Measurements from ENCODE around the gene MICU1. TPM values are rescaled to one million over a fixed set of nuclear protein-coding genes. Genes with fewer than 3 reads are reported as not detected.

Gene MICU1
- total RNA-seq, 4 donors from 2014 or later = 25.1 to 41.1 (median 34.9) TPM

DNA sequence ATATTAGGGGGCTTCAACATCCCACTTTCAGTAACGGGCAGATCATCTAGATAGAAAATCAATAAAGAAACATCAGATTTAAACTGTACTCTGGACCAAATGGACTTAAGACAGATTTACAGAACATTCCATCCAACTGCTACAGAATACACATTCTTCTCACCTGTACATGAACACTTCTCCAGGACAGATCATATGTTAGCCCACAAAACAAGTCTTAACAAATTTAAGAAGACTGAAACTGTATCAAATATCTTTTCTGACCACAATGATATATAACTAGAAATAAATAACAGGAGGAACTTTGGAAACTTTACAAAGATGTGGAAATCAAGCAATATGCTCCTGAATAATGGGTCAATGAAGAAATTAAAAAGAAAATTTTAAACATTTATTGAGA lies 86.7 kb downstream of the MICU1 start:
- 85 to 97% methylated on average over 1 of the region's 1 CpG for WGBS, 2 donors (ENCODE audit: low coverage in 1 of 2)
- peaks cover 0 to 7% of the 10 kb centered on the region in 2 donors for H3K9me3 ChIP-seq
- no peak for DNase-seq
- TF ChIP-seq POLR2AphosphoS5 (IDR thresholded peaks at IDR 0.05) (no peak), CTCF (IDR thresholded peaks at IDR 0.05) (no peak), EP300 (IDR thresholded peaks at IDR 0.05; ENCODE audit: low read depth) (no peak), POLR2A (IDR thresholded peaks at IDR 0.05) (no peak)
- no peak overlapping the region for H3K4me3 ChIP-seq
- no peaks in the 10 kb centered on the region for H3K27me3 ChIP-seq
- H3K36me3 ChIP-seq = peaks cover 0 to 21% (median 6%) of the 10 kb centered on the region in 4 donors
- intact Hi-C loops (cut with DNase I; ENCODE audit: low total_unique reads) = no loop called here
- H3K27ac ChIP-seq = no peak overlapping the region
- in situ Hi-C loops (cut with MboI; ENCODE audit: low pct_ligation_motif_present in 1 of 4, low pct_unique_long_range_greater_than_20kb in 1 of 4, low sequenced_read_pairs in 3 of 4) = no loop called here
- no peaks in the 10 kb centered on the region for H3K4me1 ChIP-seq

- DNase-seq = no peak
- no peaks in the 10 kb centered on the region for H3K36me3 ChIP-seq
- H3K4me3 ChIP-seq = no peak overlapping the region
- no peaks in the 10 kb centered on the region for H3K27me3 ChIP-seq
- in situ Hi-C loops (cut with MboI; ENCODE audit: low pct_ligation_motif_present in 1 of 4, low pct_unique_long_range_greater_than_20kb in 1 of 4, low sequenced_read_pairs in 3 of 4) (no loop called here), intact Hi-C loops (cut with DNase I; ENCODE audit: low total_unique reads) (no loop called here)
- TF ChIP-seq CTCF (IDR thresholded peaks at IDR 0.05) = no peak
- no peak for TF ChIP-seq POLR2A (IDR thresholded peaks at IDR 0.05)
- no peak for TF ChIP-seq EP300 (IDR thresholded peaks at IDR 0.05; ENCODE audit: low read depth)
- no peak for TF ChIP-seq POLR2AphosphoS5 (IDR thresholded peaks at IDR 0.05)
- H3K27ac ChIP-seq = no peak overlapping the region
- no peaks in the 10 kb centered on the region for H3K9me3 ChIP-seq
- no peaks in the 10 kb centered on the region for H3K4me1 ChIP-seq
Observed at GRCh38 chr10:72525689-72526088, 100.2 kb downstream of the MICU1 start.

DNA sequence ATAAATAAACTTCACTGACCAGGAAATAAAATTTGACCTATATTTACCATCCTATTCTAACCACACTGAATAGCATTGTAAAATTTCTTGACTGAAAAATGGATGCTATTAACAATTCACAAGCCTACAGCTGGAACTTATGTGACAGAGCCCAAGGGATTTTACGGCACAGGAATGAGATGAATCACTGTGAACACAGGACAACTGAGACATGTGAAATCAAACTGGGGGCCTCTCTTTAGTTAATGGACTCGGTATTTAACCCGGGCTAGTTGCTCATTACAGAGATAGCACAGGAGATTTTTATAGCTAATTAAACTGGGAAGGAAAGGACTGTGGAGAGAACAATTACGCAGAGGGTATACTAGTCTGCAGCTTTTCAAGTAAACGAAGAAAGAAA lies 100.6 kb downstream of the MICU1 start:
- no peaks in the 10 kb centered on the region for H3K36me3 ChIP-seq
- no peaks in the 10 kb centered on the region for H3K27me3 ChIP-seq
- H3K9me3 ChIP-seq = no peaks in the 10 kb centered on the region
- no peak overlapping the region for H3K4me3 ChIP-seq
- no peak for DNase-seq
- no peak overlapping the region for H3K27ac ChIP-seq
- no peaks in the 10 kb centered on the region for H3K4me1 ChIP-seq
- TF ChIP-seq EP300 (IDR thresholded peaks at IDR 0.05; ENCODE audit: low read depth) (no peak), CTCF (IDR thresholded peaks at IDR 0.05) (no peak), POLR2A (IDR thresholded peaks at IDR 0.05) (no peak), POLR2AphosphoS5 (IDR thresholded peaks at IDR 0.05) (no peak)
- 40 to 54% methylated on average over 5 of the region's 5 CpGs for WGBS, 2 donors (ENCODE audit: low coverage in 1 of 2)
- intact Hi-C loops (cut with DNase I; ENCODE audit: low total_unique reads) = no loop called here
- in situ Hi-C loops (cut with MboI; ENCODE audit: low pct_ligation_motif_present in 1 of 4, low pct_unique_long_range_greater_than_20kb in 1 of 4, low sequenced_read_pairs in 3 of 4) = no loop called here

GRCh38 chr10:72524489-72524888 lies 101.4 kb downstream of the MICU1 start:
- no peak for DNase-seq
- Histone ChIP-seq H3K27ac (no peak overlapping the region), H3K27me3 (no peaks in the 10 kb centered on the region), H3K9me3 (no peaks in the 10 kb centered on the region), H3K4me1 (no peaks in the 10 kb centered on the region), H3K36me3 (no peaks in the 10 kb centered on the region), H3K4me3 (no peak overlapping the region)
- in situ Hi-C loops (cut with MboI; ENCODE audit: low pct_ligation_motif_present in 1 of 4, low pct_unique_long_range_greater_than_20kb in 1 of 4, low sequenced_read_pairs in 3 of 4) = no loop called here
- TF ChIP-seq POLR2AphosphoS5 (IDR thresholded peaks at IDR 0.05) (no peak), CTCF (IDR thresholded peaks at IDR 0.05) (no peak), EP300 (IDR thresholded peaks at IDR 0.05; ENCODE audit: low read depth) (no peak), POLR2A (IDR thresholded peaks at IDR 0.05) (no peak)
- WGBS, 2 donors (ENCODE audit: low coverage in 1 of 2) = 92 to 100% methylated on average over 2 of the region's 2 CpGs
- intact Hi-C loops (cut with DNase I; ENCODE audit: low total_unique reads) = no loop called here

Measured in transverse colon (tissue), 4 donors.